NCI-H510A treated with DMSO at 0.1 percent for 48 hours (cell line): ENCODE results near the gene PLA2R1.

Experiments
- DNase-seq: peaks from one replicate; lab custom pipeline; 2025; lab: John Stamatoyannopoulos, UW

The PLA2R1 gene

GRCh38 chr2:159933040-159933726, 129.2 kb downstream of the PLA2R1 start:
- no peak for DNase-seq

DNA sequence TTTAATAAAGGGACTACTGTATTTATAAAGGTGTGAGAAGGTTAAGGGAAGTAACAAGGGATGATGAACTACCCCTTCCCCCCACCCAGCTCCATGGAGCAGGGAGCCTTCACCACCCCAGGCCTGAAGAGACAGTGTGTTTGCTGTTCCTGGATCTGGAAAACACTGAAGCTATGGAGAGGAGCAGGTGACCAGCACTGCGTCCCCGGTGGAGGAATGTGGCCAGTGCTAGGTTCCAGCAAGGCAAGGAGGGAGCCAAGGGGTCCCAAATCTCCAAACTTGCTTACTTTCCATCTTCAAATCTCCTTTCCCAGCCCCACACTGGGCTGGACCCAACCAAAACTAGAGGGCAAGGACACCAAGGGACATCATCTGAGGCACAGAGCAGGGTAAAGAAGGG, 135.7 kb downstream of the PLA2R1 start:
- DNase-seq: no peak

GRCh38 chr2:159925975-159926374, 136.4 kb downstream of the PLA2R1 start:
- no peak for DNase-seq

DNA sequence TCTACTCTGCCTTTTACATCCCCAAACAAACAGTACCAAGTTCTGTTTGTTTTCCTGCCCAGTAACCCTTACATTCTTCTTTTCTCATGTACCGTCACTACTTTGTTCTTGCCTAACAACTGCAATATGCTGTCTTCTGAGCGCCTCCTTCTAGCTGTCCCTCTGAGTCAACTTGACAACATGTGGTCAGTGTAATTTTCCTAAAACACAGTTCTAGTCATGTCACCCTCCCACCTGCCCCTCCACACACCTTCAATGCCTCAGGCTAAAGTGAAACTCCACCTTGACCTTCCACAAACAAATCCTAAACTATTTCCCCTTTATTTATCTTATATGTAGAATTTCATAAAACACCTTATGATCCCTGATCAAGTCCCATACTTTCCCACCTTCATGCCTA, 139.9 kb downstream of the PLA2R1 start:
- no peak for DNase-seq

DNA sequence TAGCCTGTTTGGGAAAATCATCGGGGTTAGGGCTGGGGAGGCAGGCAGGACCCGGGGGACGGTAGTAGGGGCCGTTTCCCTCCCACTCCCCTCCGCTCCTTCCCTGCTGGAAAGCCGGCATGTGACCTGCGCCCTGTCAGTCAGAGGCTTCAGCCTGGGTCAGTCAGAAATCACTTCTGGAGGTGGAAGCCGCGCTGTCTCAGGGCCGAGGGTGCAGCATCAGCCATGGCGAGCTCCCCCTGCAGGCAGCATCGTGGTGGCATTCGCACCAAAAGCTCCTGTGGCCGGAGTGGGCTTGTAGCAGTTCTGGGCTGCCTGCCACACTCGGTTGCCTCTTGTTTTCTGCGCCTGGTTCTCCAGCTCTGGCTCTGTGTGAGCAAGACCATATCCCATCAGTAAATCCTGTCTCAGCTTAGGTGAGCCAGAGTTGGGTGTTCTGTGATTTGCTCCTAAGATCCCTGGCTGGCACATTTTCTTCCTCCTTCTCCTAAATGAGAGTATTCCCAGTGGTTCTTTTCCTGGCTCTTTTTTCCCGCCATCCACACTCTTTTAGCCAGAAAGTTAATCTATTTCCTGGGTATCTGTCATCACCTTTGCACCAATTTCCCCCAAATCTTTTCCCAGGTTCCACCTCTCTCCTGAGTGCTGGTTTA, 140.5 kb downstream of the PLA2R1 start:
- no peak for DNase-seq

- no peak for DNase-seq
Measured at GRCh38 chr2:159916511-159916910, 145.9 kb downstream of the PLA2R1 start.

DNA sequence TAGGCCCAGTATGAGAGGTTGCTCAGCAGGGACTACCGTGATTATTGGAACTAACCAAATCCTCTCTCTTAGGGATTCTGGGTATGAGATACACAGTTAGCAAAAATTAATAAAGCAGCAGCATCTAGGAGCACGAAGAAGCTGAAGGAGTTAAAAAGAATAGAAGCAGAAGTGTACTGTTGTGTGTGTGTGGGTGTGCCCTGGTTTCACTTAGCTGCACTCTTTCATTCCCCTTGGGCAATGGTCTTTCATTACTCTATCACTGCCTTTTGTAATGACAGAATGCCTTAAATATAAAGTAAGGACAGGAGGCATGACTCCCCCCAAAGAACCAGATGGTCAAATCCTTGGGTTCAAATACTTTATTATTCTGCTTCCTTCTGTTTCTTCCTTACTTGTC, 148.5 kb downstream of the PLA2R1 start:
- DNase-seq: no peak

GRCh38 chr2:159912580-159912979, 149.8 kb downstream of the PLA2R1 start:
- DNase-seq: no peak

GRCh38 chr2:159910951-159911350, 151.5 kb downstream of the PLA2R1 start:
- no peak for DNase-seq

DNA sequence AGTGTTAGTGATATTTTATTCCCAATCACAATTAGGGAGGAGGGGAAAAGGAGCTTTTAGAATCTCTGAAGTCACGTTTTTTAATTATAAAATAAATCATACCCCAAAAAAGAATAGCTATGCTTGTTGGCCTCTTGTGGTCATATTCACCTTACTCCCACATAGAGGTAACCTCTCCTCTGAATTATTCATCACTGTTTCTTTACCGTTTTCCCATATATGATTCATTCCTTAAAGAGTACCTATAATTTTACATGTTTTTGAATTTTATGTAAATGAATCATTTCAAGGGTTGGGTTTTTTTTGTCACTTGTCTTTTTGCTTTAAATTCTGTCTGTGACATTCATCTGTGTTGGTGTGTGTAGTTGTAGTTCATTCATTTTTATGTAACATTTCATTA, 153.8 kb downstream of the PLA2R1 start:
- no peak for DNase-seq

DNA sequence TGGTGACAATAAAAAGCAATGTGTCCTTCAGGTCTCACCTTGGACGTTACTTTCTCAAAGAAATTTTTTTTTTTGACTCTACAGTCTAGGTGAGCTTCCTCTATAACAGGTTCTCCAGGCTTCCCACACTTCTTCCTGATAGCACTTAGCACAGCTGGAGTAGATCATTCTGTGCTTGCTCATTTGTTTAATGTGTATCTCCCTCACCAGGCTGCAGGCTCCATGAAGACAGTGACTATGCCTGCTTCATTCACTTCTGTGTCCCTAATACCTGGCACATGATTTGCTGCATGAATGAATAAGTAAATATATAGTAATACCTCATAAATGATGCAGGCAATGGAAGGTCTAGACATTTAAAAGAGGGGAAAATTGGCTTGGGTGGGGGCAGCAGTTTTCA, 154.5 kb downstream of the PLA2R1 start:
- DNase-seq: peak; percentile 44

DNA sequence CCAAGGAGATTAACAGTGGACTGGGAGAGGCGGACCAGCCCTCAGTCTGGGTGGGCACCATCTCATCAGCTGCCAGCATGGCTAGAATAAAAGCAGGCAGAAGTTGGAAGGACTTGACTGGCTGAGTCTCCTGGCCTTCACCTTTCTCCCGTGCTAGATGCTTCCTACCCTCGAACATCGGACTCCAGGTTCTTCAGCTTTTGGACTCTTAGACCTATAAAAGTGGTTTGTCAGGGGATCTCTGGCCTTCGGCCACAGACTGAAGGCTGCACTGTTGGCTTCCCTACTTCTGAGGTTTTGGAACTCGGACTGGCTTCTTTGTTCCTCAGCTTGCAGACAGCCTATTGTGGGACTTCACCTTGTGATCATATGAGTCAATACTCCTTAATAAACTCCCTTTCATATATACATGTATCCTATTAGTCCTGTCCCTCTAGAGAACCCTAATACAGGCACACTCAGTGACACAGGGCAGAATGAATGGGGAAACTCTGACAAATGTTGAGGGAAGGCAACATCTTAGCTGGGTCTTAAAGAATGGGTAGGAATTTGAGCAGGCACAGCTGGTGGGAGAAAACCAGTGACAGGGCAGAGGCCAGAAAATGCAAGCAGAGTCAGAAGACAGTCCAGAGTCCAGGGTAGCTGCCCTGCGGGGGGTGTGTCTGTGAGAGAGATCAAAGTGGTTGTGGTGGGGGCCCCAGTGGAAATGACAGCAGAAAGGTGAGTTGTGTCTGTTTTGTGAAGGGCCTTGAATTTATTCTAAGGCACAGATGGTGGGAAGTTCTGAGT, 156.3 kb downstream of the PLA2R1 start:
- DNase-seq: no peak

GRCh38 chr2:159904959-159905305, 157.5 kb downstream of the PLA2R1 start:
- DNase-seq: no peak

- DNase-seq: no peak
Measured at GRCh38 chr2:159904127-159904958, 158.1 kb downstream of the PLA2R1 start, which contains the start of gene LY75. LY75 (minus strand) TSS chr2:159904756.

GRCh38 chr2:159903443-159904126, 158.8 kb downstream of the PLA2R1 start:
- DNase-seq: no peak

DNA sequence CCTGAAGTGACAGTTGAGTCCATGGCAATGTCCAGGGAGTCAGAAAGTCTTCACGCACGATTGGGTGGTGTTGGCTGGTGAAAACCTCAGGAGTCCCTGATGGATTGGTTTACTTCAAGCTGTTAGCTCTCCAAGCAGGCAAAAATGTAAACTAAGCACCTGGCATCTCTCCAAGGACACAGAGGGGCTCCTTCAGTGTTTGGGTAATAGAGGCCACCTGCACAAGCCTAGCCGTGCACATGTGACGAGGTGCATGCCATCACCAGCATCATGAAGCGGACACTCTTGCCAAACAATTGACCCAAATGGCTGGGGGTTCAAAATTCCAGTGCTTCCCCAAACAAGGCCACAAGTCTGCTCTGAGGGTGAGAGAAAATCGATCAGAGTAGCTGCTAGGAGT, 159.7 kb downstream of the PLA2R1 start:
- DNase-seq: peak; percentile 1

DNA sequence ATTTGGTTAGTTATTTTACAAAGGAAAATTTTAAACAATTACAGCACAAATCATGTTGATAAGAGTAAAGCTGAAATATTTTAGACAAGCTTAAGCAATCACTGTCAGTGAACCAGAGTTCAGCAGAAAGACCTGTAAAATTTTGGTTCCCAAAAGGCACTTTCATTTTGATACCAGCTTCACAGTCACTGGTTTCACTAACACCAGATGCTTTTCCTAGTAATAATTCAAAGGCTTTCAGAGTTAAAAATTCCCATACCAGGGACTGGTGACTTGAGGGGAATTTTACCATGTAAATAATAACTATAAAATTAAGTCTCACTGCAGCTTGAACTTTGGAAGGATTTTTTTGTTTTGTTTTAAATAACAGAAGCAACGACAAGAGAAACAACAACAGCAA, 162.1 kb downstream of the PLA2R1 start:
- DNase-seq: no peak

DNA sequence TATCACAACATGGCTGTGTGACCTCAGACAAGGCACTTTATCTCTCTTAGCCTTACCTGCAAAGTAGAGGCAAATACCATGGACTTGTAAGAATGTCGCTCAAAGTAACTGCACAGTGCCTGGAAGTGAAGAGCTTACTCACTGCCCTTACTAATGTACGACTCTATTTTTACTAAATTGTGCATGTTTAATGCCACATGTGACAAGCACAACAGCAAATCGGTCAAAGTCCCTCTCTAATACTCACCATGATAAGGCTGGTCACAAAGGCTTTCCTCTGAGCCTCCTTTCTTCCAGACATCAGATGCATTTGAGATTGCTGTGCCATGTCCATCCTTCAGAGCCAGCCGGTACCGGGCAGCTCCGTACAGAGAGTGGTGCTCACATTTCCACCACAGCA, 164.0 kb downstream of the PLA2R1 start:
- no peak for DNase-seq

DNA sequence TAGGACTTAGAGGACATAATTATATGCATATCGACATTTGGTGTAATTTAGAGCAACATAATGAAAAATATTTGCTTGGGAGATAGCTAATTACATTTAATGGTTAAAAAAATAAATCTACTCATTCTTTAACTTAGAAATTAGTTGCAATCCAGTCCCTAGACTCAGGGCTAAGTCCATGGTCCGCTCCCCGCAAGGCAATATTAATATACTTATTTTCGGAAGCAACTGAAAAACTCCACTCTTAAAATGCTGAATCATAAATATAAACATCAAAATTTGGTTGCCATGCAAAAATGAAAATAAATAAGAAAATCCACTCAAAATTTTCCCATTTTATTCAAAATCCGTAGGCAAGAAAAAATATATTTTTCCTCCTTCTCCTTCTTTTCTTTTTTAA, 164.7 kb downstream of the PLA2R1 start:
- DNase-seq: no peak

DNA sequence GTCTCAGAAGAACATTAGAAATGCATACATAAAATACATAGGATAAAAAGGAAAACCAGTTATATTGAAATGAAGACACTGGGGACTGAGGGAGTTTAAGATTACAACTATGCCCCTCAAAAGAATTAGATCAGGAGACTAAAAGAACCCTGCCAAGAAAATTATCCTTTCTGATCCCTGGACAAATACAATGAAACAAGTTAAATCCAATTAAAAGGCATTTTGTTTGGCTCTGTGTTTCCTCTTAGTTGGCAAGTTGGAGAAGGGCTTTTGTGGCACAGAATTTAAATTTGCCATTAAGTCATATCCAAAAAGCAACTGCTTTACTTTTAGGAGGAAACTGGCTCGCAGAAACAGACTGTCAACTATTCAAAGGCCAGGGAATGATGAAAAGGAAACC, 165.3 kb downstream of the PLA2R1 start:
- no peak for DNase-seq

DNA sequence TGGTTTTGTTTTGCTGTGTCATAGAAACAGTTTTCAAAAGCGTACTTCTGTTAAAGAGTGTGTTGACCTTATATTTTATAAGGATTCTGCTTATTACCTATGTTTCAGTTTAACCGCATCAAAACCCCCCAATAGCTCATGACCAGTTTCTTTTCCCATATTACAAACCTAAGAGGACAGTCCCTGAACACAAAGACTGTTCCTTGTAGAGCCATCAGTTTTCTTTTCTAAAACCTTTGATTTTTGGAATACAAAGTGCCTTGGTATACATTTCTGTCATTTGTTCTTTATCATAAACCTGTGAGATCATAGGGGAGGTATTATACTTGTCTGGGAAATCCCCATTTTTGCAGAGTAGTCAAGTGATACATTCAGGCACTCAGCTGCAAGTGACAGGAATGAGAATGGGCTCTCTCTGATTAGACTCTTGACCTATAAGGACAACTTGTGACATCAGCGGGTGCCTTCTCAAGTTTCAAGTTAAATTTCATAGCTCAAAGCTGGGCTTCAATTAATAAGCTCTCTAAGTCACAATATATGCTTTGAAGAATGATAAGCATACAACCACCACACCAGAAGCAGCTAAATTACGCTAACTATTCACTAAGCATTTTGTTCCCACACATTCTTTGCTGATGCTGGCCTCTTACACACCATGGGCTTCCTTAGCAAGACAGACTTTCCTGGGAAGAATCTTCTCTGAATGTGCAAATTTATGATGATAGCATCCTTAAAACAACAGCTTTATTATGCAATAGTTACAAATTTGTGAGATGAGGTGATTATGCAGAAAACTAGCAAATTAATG, 167.0 kb downstream of the PLA2R1 start:
- peak; percentile 22 for DNase-seq
